GM23248 (cell line): Measurements from ENCODE around the gene PRKCE.
"Not testable (repeated sequence)": the region's sequence is repeated elsewhere in the genome, so short reads cannot be mapped to it uniquely, and the experiment has no call there.

Experiments used
- EZH2 ChIP-seq: fragments of 200-600 bp; sonication (generic); IDR thresholded peaks from 2 replicates; pipeline ENCODE4 v1.6.1; 2018; ENCODE audit warnings: antibody characterized with exemption, mild to moderate bottlenecking; ENCODE audit not compliant: insufficient read depth, poor library complexity, severe bottlenecking
- EZH2phosphoT487 ChIP-seq: fragments of 200-600 bp; sonication (generic); IDR thresholded peaks from 2 replicates; pipeline ENCODE4 v1.6.1; 2018; ENCODE audit warnings: antibody characterized with exemption, moderate library complexity, mild to moderate bottlenecking, low read depth; ENCODE audit not compliant: insufficient read depth

- TF ChIP-seq EZH2, EZH2phosphoT487: not testable (repeated sequence)
Measured at GRCh38 chr2:45890371-45890646, 238.8 kb downstream of the PRKCE start.
